ENCODE results near the gene RAB21. TPM values are rescaled to one million over a fixed set of nuclear protein-coding genes. Genes with fewer than 3 reads are reported as not detected.
A peak's percentile ranks its signal among the peaks of the same experiment; 100 is the strongest.
"Not testable (repeated sequence)": the region's sequence is repeated elsewhere in the genome, so short reads cannot be mapped to it uniquely, and the experiment has no call there.

Gene RAB21
- total and polyA plus RNA-seq, 10 donors: 5.7 to 75.4 (median 27.9) TPM

GRCh38 chr12:71755146-71755892 lies 656 bp downstream of the RAB21 start:
- Histone ChIP-seq H3K27ac (peak overlapping the region; percentile 96 to 99 (median 98)), H3K4me3 (peak overlapping the region; percentile 53 to 88 (median 78)), H3K36me3 (peaks cover 3 to 35% (median 19%) of the 10 kb centered on the region in 6 donors), H3K4me1 (peaks cover 13 to 48% (median 34%) of the 10 kb centered on the region in 6 donors), H3K27me3 (replicated peaks in 1 of 7) (peaks cover 0 to 4% (median 0%) of the 10 kb centered on the region in 7 donors), H3K9me3 (peaks cover 12 to 27% (median 22%) of the 10 kb centered on the region in 8 donors)
- no peak for DNase-seq
- intact Hi-C loops (cut with DNase I; ENCODE audit: low total_unique reads): loop anchor here (10.0 kb wide), 1 partner anchor 71 kb away; the partner anchor contains the start of gene TMEM19
- peak in 1 of 3 donors; percentile 32 for TF ChIP-seq POLR2AphosphoS5 (IDR thresholded peaks at IDR 0.05)
- TF ChIP-seq POLR2A (IDR thresholded peaks at IDR 0.05): no peak
- 1 to 2% (median 1%) methylated on average over 24 to 45 of the region's 45 CpGs for WGBS, 5 donors

GRCh38 chr12:71756054-71756690 lies 1.5 kb downstream of the RAB21 start:
- peaks cover 13 to 48% (median 34%) of the 10 kb centered on the region in 6 donors for H3K4me1 ChIP-seq
- 44 to 62% (median 55%) methylated on average over 5 of the region's 5 CpGs for WGBS, 5 donors
- H3K9me3 ChIP-seq: peaks cover 15 to 36% (median 31%) of the 10 kb centered on the region in 8 donors
- TF ChIP-seq CTCF (IDR thresholded peaks at IDR 0.05 in 8 of 11, conservative IDR thresholded peaks at IDR 0.05 in 3 of 11): no peak
- no peak for TF ChIP-seq POLR2A (IDR thresholded peaks at IDR 0.05)
- TF ChIP-seq POLR2AphosphoS5 (IDR thresholded peaks at IDR 0.05): no peak
- peak overlapping the region; percentile 96 to 99 (median 98) for H3K27ac ChIP-seq
- no peaks in the 10 kb centered on the region for H3K27me3 ChIP-seq (replicated peaks in 1 of 7)
- intact Hi-C loops (cut with DNase I; ENCODE audit: low total_unique reads): loop anchor here (10.0 kb wide), 1 partner anchor 71 kb away; the partner anchor contains the start of gene TMEM19
- peaks cover 3 to 44% (median 19%) of the 10 kb centered on the region in 6 donors for H3K36me3 ChIP-seq
- no peak for DNase-seq
- peak overlapping the region; percentile 53 to 88 (median 78) for H3K4me3 ChIP-seq

GRCh38 chr12:71759941-71760340 lies 5.3 kb downstream of the RAB21 start:
- no peak for DNase-seq
- Histone ChIP-seq H3K4me1 (peaks cover 8 to 54% (median 31%) of the 10 kb centered on the region in 6 donors), H3K27ac (no peak overlapping the region), H3K27me3 (replicated peaks in 1 of 7) (no peaks in the 10 kb centered on the region), H3K4me3 (no peak overlapping the region), H3K36me3 (peaks cover 3 to 57% (median 19%) of the 10 kb centered on the region in 6 donors), H3K9me3 (peaks cover 15 to 70% (median 55%) of the 10 kb centered on the region in 8 donors)
- intact Hi-C loops (cut with DNase I; ENCODE audit: low total_unique reads): loop anchor here (10.0 kb wide), 1 partner anchor 75 kb away; the partner anchor contains the start of gene TMEM19
- TF ChIP-seq POLR2A (IDR thresholded peaks at IDR 0.05): no peak
- TF ChIP-seq CTCF (IDR thresholded peaks at IDR 0.05 in 8 of 11, conservative IDR thresholded peaks at IDR 0.05 in 3 of 11): no peak
- no peak for TF ChIP-seq POLR2AphosphoS5 (IDR thresholded peaks at IDR 0.05)
- WGBS, 5 donors: 93 to 98% (median 97%) methylated on average over 3 of the region's 3 CpGs

GRCh38 chr12:71760471-71760870 lies 5.8 kb downstream of the RAB21 start:
- no peaks in the 10 kb centered on the region for H3K27me3 ChIP-seq (replicated peaks in 1 of 7)
- no peak overlapping the region for H3K4me3 ChIP-seq
- peaks cover 15 to 75% (median 55%) of the 10 kb centered on the region in 8 donors for H3K9me3 ChIP-seq
- peaks cover 3 to 57% (median 19%) of the 10 kb centered on the region in 6 donors for H3K36me3 ChIP-seq
- peaks cover 8 to 57% (median 33%) of the 10 kb centered on the region in 6 donors for H3K4me1 ChIP-seq
- WGBS, 5 donors: 52 to 90% (median 86%) methylated on average over 3 of the region's 3 CpGs
- TF ChIP-seq CTCF (IDR thresholded peaks at IDR 0.05 in 8 of 11, conservative IDR thresholded peaks at IDR 0.05 in 3 of 11): no peak
- no peak for TF ChIP-seq POLR2AphosphoS5 (IDR thresholded peaks at IDR 0.05)
- no peak for TF ChIP-seq POLR2A (IDR thresholded peaks at IDR 0.05)
- no peak for DNase-seq
- H3K27ac ChIP-seq: no peak overlapping the region
- intact Hi-C loops (cut with DNase I; ENCODE audit: low total_unique reads): no loop called here

- not testable (repeated sequence) for DNase-seq
Observed at GRCh38 chr12:71761354-71761753, 6.7 kb downstream of the RAB21 start.

More at GRCh38 chr12:71761354-71761753, 6.7 kb downstream of the RAB21 start:
- peaks cover 15 to 76% (median 55%) of the 10 kb centered on the region in 8 donors for H3K9me3 ChIP-seq
- intact Hi-C loops (cut with DNase I; ENCODE audit: low total_unique reads); H3K27ac ChIP-seq; H3K27me3 ChIP-seq (replicated peaks in 1 of 7); H3K4me3 ChIP-seq: not testable (repeated sequence)
- H3K4me1 ChIP-seq: peaks cover 8 to 57% (median 31%) of the 10 kb centered on the region in 6 donors
- 96 to 100% (median 100%) methylated on average over 1 of the region's 1 CpG for WGBS, 5 donors
- H3K36me3 ChIP-seq: peaks cover 3 to 57% (median 19%) of the 10 kb centered on the region in 6 donors
